Mucosa of gallbladder (tissue), 1 donor: ENCODE results near the gene SPINK9. TPM values are rescaled to one million over a fixed set of nuclear protein-coding genes. Genes with fewer than 3 reads are reported as not detected.
"Not testable (repeated sequence)": the region's sequence is repeated elsewhere in the genome, so short reads cannot be mapped to it uniquely, and the experiment has no call there.

Experiments used
- DNase-seq: peaks from one replicate; pipeline ENCODE4 v3.0.0-alpha.2; 2020; ENCODE audit warnings: low spot score
- total RNA-seq: library from RNA; stranded (reverse); gene quantifications from one replicate; pipeline ENCODE4 v1.2.1, GENCODE V29; 2021
- donor health status: DM: no; HTN: no; CAD: no.

Gene SPINK9
- total RNA-seq = not detected

GRCh38 chr5:148335259-148335658, at the start of gene SPINK9:
Gene SPINK9, plus strand, starts transcription at chr5:148335559. Its CDS starts 55 bp downstream, at chr5:148335614.
- no peak for DNase-seq

GRCh38 chr5:148290271-148291195, 44.8 kb upstream of the SPINK9 start:
- no peak for DNase-seq

GRCh38 chr5:148297731-148298130, 37.6 kb upstream of the SPINK9 start:
- no peak for DNase-seq

- no peak for DNase-seq
Observed at GRCh38 chr5:148306446-148306845, 28.9 kb upstream of the SPINK9 start.

- no peak for DNase-seq
Observed at GRCh38 chr5:148309019-148309418, 26.3 kb upstream of the SPINK9 start.

GRCh38 chr5:148309746-148310145, 25.6 kb upstream of the SPINK9 start:
- no peak for DNase-seq

GRCh38 chr5:148311484-148311883, 23.9 kb upstream of the SPINK9 start:
- no peak for DNase-seq

GRCh38 chr5:148312153-148312552, 23.2 kb upstream of the SPINK9 start, which contains the start of gene SPINK7:
Gene SPINK7, plus strand, starts transcription at chr5:148312423. Its CDS starts 61 bp downstream, at chr5:148312484.
- DNase-seq = no peak

- no peak for DNase-seq
Observed at GRCh38 chr5:148314187-148314586, 21.2 kb upstream of the SPINK9 start.

- DNase-seq = no peak
Observed at GRCh38 chr5:148314731-148315130, 20.6 kb upstream of the SPINK9 start.

- DNase-seq = not testable (repeated sequence)
Observed at GRCh38 chr5:148320011-148320963, 15.1 kb upstream of the SPINK9 start.

GRCh38 chr5:148333262-148333849, 2.0 kb upstream of the SPINK9 start:
- DNase-seq = no peak

- no peak for DNase-seq
Observed at GRCh38 chr5:148336704-148337435, 1.5 kb downstream of the SPINK9 start.

GRCh38 chr5:148342371-148343045, 7.1 kb downstream of the SPINK9 start:
- DNase-seq = no peak

- DNase-seq = no peak
Observed at GRCh38 chr5:148343046-148343407, 7.7 kb downstream of the SPINK9 start.

GRCh38 chr5:148343603-148344487, 8.5 kb downstream of the SPINK9 start:
- no peak for DNase-seq

GRCh38 chr5:148347706-148348105, 12.3 kb downstream of the SPINK9 start:
- DNase-seq = no peak

- no peak for DNase-seq
Observed at GRCh38 chr5:148352696-148353095, 17.3 kb downstream of the SPINK9 start.

GRCh38 chr5:148353634-148354033, 18.3 kb downstream of the SPINK9 start:
- DNase-seq = no peak

GRCh38 chr5:148364343-148364742, 29.0 kb downstream of the SPINK9 start:
- DNase-seq = no peak
